ENCODE measurements around the gene CERS6.

DNA sequence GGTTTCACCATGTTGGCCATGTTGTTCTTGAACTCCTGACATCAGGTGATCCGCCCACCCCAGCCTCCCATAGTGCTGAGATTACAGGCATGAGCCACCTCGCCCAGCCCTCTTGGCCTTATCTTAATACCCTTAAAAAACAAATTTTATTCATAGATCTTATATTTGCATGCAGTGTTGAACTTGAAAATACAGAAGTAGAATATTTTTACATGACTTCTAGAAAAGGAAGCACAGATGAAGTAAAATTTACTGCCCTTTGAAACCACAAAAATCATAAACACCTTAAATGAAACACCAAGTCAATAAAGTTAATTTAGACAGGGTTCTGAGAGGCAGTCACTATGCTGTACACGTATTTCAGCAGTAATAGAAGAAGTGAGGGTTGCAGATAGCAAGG lies 145.7 kb downstream of the CERS6 start:
- TF ChIP-seq CTCF (IDR thresholded peaks at IDR 0.05; ENCODE audit: control extremely low read depth in 1 of 3, insufficient read depth in 1 of 3, low read depth in 1 of 3, low read length in 3 of 3) (no peak), EGR1 (IDR thresholded peaks at IDR 0.05; ENCODE audit: borderline replicate concordance, low read depth, low read length) (no peak), EZH2 (IDR thresholded peaks at IDR 0.05; ENCODE audit: low read depth, low read length, severe bottlenecking) (no peak), RNF2 (IDR thresholded peaks at IDR 0.05; ENCODE audit: borderline replicate concordance, low read depth, low read length, missing control alignments, poor library complexity, severe bottlenecking) (no peak), CHD2 (IDR thresholded peaks at IDR 0.05; ENCODE audit: low read length) (no peak), ASH2L (IDR thresholded peaks at IDR 0.05; ENCODE audit: low read length) (no peak), POLR2AphosphoS5 (IDR thresholded peaks at IDR 0.05; ENCODE audit: low read depth, low read length) (no peak), MAX (IDR thresholded peaks at IDR 0.05) (no peak), KDM1A (IDR thresholded peaks at IDR 0.05; ENCODE audit: borderline replicate concordance, low read length) (no peak), CBX5 (IDR thresholded peaks at IDR 0.05; ENCODE audit: low read depth, low read length) (no peak), EP300 (IDR thresholded peaks at IDR 0.05; ENCODE audit: borderline replicate concordance in 1 of 2, low read depth in 2 of 2, low read length in 2 of 2) (no peak), POLR2A (IDR thresholded peaks at IDR 0.05; ENCODE audit: control extremely low read depth in 1 of 2, low read depth in 2 of 2, low read length in 2 of 2) (no peak), HDAC2 (IDR thresholded peaks at IDR 0.05; ENCODE audit: borderline replicate concordance in 1 of 2, low read depth in 2 of 2, low read length in 2 of 2) (no peak)
- TF ChIP-seq, protein P1, sequence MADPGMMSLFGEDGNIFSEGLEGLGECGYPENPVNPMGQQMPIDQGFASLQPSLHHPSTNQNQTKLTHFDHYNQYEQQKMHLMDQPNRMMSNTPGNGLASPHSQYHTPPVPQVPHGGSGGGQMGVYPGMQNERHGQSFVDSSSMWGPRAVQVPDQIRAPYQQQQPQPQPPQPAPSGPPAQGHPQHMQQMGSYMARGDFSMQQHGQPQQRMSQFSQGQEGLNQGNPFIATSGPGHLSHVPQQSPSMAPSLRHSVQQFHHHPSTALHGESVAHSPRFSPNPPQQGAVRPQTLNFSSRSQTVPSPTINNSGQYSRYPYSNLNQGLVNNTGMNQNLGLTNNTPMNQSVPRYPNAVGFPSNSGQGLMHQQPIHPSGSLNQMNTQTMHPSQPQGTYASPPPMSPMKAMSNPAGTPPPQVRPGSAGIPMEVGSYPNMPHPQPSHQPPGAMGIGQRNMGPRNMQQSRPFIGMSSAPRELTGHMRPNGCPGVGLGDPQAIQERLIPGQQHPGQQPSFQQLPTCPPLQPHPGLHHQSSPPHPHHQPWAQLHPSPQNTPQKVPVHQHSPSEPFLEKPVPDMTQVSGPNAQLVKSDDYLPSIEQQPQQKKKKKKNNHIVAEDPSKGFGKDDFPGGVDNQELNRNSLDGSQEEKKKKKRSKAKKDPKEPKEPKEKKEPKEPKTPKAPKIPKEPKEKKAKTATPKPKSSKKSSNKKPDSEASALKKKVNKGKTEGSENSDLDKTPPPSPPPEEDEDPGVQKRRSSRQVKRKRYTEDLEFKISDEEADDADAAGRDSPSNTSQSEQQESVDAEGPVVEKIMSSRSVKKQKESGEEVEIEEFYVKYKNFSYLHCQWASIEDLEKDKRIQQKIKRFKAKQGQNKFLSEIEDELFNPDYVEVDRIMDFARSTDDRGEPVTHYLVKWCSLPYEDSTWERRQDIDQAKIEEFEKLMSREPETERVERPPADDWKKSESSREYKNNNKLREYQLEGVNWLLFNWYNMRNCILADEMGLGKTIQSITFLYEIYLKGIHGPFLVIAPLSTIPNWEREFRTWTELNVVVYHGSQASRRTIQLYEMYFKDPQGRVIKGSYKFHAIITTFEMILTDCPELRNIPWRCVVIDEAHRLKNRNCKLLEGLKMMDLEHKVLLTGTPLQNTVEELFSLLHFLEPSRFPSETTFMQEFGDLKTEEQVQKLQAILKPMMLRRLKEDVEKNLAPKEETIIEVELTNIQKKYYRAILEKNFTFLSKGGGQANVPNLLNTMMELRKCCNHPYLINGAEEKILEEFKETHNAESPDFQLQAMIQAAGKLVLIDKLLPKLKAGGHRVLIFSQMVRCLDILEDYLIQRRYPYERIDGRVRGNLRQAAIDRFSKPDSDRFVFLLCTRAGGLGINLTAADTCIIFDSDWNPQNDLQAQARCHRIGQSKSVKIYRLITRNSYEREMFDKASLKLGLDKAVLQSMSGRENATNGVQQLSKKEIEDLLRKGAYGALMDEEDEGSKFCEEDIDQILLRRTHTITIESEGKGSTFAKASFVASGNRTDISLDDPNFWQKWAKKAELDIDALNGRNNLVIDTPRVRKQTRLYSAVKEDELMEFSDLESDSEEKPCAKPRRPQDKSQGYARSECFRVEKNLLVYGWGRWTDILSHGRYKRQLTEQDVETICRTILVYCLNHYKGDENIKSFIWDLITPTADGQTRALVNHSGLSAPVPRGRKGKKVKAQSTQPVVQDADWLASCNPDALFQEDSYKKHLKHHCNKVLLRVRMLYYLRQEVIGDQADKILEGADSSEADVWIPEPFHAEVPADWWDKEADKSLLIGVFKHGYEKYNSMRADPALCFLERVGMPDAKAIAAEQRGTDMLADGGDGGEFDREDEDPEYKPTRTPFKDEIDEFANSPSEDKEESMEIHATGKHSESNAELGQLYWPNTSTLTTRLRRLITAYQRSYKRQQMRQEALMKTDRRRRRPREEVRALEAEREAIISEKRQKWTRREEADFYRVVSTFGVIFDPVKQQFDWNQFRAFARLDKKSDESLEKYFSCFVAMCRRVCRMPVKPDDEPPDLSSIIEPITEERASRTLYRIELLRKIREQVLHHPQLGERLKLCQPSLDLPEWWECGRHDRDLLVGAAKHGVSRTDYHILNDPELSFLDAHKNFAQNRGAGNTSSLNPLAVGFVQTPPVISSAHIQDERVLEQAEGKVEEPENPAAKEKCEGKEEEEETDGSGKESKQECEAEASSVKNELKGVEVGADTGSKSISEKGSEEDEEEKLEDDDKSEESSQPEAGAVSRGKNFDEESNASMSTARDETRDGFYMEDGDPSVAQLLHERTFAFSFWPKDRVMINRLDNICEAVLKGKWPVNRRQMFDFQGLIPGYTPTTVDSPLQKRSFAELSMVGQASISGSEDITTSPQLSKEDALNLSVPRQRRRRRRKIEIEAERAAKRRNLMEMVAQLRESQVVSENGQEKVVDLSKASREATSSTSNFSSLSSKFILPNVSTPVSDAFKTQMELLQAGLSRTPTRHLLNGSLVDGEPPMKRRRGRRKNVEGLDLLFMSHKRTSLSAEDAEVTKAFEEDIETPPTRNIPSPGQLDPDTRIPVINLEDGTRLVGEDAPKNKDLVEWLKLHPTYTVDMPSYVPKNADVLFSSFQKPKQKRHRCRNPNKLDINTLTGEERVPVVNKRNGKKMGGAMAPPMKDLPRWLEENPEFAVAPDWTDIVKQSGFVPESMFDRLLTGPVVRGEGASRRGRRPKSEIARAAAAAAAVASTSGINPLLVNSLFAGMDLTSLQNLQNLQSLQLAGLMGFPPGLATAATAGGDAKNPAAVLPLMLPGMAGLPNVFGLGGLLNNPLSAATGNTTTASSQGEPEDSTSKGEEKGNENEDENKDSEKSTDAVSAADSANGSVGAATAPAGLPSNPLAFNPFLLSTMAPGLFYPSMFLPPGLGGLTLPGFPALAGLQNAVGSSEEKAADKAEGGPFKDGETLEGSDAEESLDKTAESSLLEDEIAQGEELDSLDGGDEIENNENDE (IDR thresholded peaks at IDR 0.05; ENCODE audit: insufficient replicate concordance, low read length) = no peak
